Measurements from ENCODE around the gene VENTX.

The VENTX gene

DNA sequence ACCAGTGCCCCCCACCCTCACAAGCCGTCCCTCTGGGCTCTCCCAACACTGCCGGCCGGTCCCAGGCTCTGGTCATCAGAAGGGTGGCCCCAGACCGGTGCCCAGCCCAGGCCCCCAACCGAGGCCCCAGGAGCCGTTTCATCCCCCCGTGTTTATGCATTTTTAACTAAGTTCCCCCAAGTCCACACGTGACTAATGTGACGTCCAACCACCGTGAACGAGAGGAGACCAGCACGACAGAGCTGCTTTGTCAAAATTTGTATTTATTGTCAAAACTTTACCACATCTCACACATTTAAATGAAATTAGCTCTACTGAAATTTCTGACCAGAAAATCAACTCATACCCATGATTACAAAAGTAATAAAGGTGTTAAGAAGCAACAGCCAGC lies 8.6 kb downstream of the VENTX start:
- DNase-seq (ENCODE audit: low read depth), result no peak
- H3K4me3 ChIP-seq (ENCODE audit: low read length), result no peak overlapping the region
- TF ChIP-seq, protein P1, sequence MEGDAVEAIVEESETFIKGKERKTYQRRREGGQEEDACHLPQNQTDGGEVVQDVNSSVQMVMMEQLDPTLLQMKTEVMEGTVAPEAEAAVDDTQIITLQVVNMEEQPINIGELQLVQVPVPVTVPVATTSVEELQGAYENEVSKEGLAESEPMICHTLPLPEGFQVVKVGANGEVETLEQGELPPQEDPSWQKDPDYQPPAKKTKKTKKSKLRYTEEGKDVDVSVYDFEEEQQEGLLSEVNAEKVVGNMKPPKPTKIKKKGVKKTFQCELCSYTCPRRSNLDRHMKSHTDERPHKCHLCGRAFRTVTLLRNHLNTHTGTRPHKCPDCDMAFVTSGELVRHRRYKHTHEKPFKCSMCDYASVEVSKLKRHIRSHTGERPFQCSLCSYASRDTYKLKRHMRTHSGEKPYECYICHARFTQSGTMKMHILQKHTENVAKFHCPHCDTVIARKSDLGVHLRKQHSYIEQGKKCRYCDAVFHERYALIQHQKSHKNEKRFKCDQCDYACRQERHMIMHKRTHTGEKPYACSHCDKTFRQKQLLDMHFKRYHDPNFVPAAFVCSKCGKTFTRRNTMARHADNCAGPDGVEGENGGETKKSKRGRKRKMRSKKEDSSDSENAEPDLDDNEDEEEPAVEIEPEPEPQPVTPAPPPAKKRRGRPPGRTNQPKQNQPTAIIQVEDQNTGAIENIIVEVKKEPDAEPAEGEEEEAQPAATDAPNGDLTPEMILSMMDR (conservative IDR thresholded peaks at IDR 0.05; ENCODE audit: low read length), result no peak

DNA sequence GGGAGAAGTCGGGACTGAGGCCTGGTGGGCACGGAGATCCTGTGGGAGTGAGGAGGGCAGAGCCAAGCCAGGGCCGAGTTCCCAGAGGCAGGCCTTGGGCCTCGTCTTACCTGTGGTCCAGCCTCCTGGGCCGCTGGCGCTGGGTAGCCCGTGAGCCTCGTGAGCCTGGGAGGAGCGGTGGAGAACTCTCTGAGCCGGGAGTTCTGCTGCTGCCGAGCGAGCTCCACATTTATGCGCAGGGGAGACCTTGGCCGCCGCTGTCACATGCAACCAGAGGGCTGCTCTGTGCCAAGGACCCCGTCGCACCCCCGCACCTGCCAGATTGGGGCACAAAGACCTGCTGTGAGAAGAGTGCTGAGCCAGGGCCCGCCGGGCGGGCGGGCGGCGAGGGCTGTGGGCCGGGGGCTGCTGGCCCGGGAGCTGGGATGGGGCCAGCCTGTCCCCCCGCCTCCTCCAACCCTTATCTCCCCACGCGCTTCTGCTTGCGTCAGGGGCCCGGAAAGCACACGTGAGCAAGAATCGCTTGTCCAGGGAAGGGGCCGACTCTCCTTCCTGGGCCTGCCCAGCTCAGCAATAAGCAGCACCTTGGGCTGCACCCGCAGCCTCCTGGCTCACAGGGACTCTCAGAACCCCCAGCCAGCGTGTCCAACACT lies 10.2 kb downstream of the VENTX start:
- DNase-seq (ENCODE audit: low read depth), result no peak
- TF ChIP-seq, protein P1 (conservative IDR thresholded peaks at IDR 0.05; ENCODE audit: low read length), result no peak
- no peak overlapping the region for H3K4me3 ChIP-seq (ENCODE audit: low read length)

DNA sequence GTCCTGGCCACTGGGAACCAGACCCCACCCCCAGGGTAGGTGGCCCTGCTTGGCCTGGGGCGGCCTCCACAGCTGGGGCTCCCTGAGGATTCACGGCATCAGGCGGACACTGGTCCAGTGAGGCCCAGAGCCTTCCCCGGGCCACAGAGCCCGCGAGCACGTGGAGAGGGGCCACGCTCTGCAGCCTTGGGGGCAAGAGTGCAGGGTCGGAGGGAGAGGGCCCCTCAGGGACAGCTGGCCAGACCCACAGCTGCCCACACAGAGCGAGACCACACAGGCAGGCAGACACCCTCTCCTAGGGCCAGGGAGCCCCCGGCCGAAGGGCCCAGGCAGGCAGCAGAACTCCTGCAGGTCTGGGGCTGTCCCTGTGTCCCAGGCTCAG lies 10.7 kb downstream of the VENTX start:
- TF ChIP-seq, protein P1 (conservative IDR thresholded peaks at IDR 0.05; ENCODE audit: low read length), result no peak
- no peak for DNase-seq (ENCODE audit: low read depth)
- H3K4me3 ChIP-seq (ENCODE audit: low read length), result no peak overlapping the region

DNA sequence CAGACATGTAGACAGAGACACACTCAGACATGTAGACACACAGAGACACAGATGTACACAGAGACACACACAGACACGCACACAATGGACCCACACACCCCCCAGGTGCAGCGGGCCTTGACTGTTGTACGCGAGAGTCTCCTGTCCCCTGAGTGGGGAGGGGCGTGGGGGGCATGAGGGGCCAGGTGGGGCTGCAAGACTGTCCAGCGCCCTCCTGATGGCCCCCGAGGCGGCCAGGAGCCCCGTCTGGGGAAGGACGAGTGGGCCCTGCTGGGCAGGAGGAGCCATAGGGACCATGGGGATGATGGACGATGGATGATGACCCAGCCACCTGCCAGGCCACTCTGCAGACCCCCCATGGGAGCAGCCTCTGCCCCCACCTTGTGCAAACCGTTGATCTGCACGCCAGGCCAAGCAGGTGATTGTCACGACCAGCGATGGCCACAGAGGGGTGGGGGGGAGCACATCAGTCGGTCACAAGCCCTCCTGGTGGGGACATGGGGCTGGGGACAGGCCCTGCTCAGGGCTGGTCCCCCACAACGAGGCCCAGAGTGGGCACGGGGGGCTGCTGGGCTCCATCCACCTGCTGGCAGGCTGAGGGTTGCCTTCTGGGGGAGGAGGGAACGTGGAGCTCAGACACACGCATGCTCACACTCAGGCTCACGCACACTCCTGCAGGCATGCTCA lies 11.6 kb downstream of the VENTX start:
- DNase-seq (ENCODE audit: low read depth), result no peak
- TF ChIP-seq, protein P1 (conservative IDR thresholded peaks at IDR 0.05; ENCODE audit: low read length), result no peak
- H3K4me3 ChIP-seq (ENCODE audit: low read length), result no peak overlapping the region

DNA sequence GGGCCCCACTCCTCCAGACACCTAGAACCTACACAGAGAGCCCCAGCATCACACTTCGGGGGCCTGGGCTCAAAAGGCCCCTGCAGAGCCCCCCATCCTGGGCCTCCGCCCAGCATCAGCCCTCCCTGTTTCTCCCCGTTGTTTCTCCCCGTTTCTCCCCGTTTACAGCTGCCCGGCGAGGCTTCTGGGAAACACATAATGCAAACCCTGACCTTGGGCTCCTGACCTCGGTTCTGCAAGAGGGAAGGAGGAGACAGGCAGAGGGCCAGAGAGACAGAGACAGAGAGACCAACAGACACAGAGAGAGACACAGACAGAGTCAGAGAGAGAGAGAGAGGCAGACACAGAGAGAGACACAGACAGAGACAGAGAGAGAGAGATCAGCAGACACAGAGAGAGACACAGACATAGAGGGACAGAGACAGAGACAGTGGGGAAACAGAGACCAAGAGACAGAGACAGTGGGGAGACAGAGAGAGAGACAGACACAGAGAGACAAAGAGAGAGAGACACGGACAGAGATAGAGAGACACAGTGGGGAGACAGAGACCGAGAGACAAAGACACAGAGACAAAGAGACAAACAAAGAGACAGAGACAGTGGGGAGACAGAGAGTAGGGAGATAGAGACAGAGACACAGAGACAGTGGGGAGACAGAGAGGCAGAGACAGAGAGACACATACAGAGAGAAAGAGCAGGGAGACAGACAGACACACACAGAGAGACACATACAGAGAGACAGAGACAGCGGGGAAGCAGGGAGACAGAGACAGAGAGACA lies 12.5 kb downstream of the VENTX start:
- TF ChIP-seq, protein P1 (conservative IDR thresholded peaks at IDR 0.05; ENCODE audit: low read length), result no peak
- H3K4me3 ChIP-seq (ENCODE audit: low read length), result no peak overlapping the region

GRCh38 chr10:133251388-133252222 lies 13.9 kb downstream of the VENTX start:
- no peak overlapping the region for H3K4me3 ChIP-seq (ENCODE audit: low read length)
- TF ChIP-seq, protein P1 (conservative IDR thresholded peaks at IDR 0.05; ENCODE audit: low read length), result no peak
- no peak for DNase-seq (ENCODE audit: low read depth)

More for the DNA sequence above, 12.5 kb downstream of the VENTX start:
- no peak for DNase-seq (ENCODE audit: low read depth)

Data from AG10803 (cell line).